Right ventricle myocardium superior (tissue), 1 donor: Measurements from ENCODE around the gene PCDHA4. TPM values are rescaled to one million over a fixed set of nuclear protein-coding genes. Genes with fewer than 3 reads are reported as not detected.
A peak's percentile ranks its signal among the peaks of the same experiment; 100 is the strongest.
"Not testable (repeated sequence)": the region's sequence is repeated elsewhere in the genome, so short reads cannot be mapped to it uniquely, and the experiment has no call there.

Experiments used
- ATAC-seq: fragments of 200-7000 bp; cut with Tn5 transposase; one replicate; pipeline ENCODE4 v1.9.1; 2020; ENCODE audit warnings: mild to moderate bottlenecking; ENCODE audit not compliant: poor library complexity
- DNase-seq: peaks from one replicate; pipeline ENCODE4 v3.0.0-alpha.2; 2020
- intact Hi-C: fragments of 100-400 bp; cut with DNase I; formaldehyde crosslinking; loops from one replicate; pipeline ENCODE4 v1.11.2; 2022
- long read RNA-seq: library from polyadenylated mRNA; unstranded; transcript quantifications from one replicate; pipeline ENCODE4 v2.0.0, GENCODE V29; 2021
- total RNA-seq: library from RNA; stranded (reverse); fragmentation: NEBNext Ultra II Directional; extraction: Animal tissue kit (Norgen Biotek cat#: 25700); gene quantifications from one replicate; pipeline ENCODE4 v1.2.1, GENCODE V29; 2021
- donor health status: DM: no; HTN: yes; CAD: no; lungs with severe emphysema.

PCDHA4 gene
- not detected for total RNA-seq
- long read RNA-seq = 0 reads

DNA sequence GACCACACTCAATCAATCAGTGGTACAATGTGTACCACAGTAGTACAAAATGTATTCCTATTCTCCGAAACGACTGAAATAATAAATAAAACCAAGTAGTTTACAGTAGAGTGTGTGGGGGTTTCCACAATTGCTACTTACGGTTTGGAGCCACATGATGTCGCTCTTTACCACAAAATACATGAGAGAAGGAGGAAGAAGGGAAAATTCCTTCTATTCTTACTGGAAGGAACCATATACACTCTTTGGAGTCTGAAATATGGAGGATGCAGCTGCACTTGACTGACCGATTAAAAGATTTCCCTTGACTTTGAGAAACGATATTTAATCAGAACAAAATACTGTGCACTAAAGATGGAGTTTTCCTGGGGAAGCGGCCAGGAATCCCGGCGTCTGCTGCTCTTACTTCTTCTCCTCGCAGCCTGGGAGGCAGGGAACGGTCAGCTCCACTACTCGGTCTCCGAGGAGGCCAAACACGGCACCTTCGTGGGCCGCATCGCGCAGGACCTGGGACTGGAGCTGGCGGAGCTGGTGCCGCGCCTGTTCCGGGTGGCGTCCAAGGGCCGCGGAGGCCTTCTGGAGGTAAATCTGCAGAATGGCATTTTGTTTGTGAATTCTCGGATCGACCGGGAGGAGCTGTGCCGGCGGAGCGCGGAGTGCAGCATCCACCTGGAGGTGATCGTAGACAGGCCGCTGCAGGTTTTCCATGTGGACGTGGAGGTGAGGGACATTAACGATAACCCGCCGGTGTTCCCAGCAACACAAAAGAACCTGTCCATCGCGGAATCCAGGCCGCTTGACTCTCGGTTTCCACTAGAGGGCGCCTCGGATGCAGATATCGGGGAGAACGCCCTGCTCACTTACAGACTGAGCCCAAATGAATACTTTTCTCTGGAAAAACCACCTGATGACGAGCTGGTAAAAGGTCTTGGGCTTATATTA, at the start of gene PCDHA4:
Gene PCDHA4, plus strand, starts transcription at position 235 of the 942 bp plus-strand sequence.
- DNase-seq = peak; percentile 45
- peak; percentile 38 for ATAC-seq
- intact Hi-C loops = no loop called here

DNA sequence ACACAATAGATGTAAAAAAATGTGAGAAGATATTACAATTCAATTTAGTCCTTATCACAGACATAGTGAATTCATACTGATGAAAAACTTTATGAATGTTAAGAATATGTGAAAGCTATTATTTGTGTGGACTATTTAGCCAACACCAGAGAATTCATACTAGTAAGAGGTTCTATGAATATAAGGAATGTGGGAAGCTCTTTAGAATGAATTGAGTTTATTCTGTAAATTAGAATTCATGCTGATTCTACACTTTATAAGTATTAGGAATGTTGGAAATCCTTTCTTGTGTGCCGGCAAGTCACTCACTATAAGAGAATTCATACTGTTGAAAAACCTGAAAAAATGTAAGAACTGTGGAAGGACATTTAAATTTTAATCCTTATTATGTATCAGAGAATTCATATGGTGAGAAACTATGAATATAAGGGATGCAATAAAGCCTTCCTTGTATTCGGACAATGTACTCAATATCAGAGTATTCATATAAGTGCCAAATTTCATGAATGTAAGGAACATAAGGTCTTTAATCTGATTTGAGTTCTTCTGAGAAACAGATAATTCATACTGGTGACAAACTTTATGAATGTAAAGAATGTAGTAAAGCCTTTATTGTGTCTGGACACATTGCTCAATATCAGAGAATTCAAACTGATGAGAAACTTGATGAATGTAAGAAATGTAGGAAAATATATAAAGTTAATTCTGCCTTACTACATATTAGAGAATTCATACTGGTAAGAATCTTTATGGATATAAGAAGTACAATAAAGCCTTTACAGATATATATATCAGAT, 42.5 kb upstream of the PCDHA4 start:
- intact Hi-C loops = no loop called here
- no peak for DNase-seq
- ATAC-seq = no peak

- ATAC-seq (no peak), DNase-seq (no peak)
- intact Hi-C loops = no loop called here
Observed at GRCh38 chr5:140767444-140767843, 39.4 kb upstream of the PCDHA4 start.

DNA sequence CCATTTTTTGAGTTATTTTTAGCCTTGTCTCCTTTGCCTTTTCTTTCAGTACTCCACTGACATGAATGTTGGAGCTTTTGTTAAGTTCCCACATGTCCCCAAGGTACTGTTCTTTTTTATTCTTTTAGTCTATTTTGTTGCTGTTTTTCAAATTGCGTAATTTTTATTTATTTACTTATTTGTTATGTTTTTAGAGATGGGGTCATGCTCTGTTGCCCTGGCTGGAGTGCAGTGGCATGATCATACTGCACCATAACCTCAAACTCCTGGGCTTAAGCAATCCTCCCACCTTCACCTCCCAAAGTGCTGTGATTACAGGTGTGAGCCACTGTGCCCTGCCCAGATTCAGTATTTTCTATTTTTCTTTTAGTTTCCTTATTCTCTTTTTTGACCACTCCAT, 26.4 kb upstream of the PCDHA4 start:
- ATAC-seq (no peak), DNase-seq (no peak)
- intact Hi-C loops = no loop called here

GRCh38 chr5:140785905-140786686, 20.8 kb upstream of the PCDHA4 start, which contains the start of gene PCDHA1:
TSS of gene PCDHA1 (plus strand) at chr5:140786140.
- intact Hi-C loops = no loop called here
- DNase-seq (no peak), ATAC-seq (no peak)

DNA sequence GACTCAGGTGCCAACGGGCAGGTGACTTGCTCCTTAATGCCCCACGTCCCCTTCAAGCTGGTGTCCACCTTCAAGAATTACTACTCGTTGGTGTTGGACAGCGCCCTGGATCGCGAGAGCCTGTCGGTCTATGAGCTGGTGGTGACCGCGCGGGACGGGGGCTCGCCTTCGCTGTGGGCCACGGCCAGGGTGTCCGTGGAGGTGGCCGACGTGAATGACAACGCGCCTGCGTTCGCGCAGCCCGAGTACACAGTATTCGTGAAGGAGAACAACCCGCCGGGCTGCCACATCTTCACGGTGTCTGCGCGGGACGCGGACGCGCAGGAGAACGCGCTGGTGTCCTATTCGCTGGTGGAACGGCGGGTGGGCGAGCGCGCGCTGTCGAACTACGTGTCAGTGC, 19.4 kb upstream of the PCDHA4 start:
- intact Hi-C loops, ATAC-seq, DNase-seq: not testable (repeated sequence)

GRCh38 chr5:140787849-140788504, 18.9 kb upstream of the PCDHA4 start:
- ATAC-seq, intact Hi-C loops, DNase-seq: not testable (repeated sequence)

DNA sequence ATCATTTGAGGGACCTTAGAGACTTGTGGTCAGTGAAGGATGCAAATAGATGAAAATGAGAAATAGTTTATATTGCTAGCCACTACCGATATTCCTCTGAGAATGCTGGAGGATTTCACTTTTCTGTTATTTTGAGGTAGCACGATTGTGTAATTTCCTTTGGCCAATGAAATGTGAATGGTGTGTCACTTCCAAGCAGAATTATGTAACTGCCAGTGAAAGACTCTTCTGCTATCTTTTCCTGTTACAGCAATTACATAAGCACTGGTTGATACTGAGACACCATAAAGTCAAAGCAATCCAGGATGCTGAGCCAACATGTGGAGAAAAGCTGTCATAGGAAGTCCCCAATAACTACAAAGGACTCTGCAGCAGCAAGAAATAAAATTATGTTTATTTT, 15.8 kb upstream of the PCDHA4 start:
- no peak for ATAC-seq
- no peak for DNase-seq
- intact Hi-C loops = no loop called here

GRCh38 chr5:140794595-140795258, 12.1 kb upstream of the PCDHA4 start, which contains the start of gene PCDHA2:
TSS of gene PCDHA2 (plus strand) at chr5:140794852.
- ATAC-seq = no peak
- DNase-seq = no peak
- intact Hi-C loops = no loop called here

DNA sequence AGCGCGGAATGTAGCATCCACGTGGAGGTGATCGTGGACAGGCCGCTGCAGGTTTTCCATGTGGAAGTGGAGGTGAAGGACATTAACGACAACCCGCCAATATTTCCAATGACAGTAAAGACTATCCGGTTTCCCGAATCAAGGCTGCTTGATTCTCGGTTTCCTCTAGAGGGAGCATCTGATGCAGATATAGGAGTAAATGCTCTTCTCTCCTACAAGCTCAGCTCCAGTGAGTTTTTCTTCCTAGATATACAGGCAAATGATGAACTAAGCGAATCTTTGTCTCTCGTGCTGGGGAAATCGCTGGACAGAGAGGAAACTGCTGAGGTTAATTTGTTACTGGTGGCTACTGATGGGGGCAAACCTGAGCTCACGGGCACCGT, 11.6 kb upstream of the PCDHA4 start:
- DNase-seq (no peak), ATAC-seq (no peak)
- intact Hi-C loops = no loop called here

DNA sequence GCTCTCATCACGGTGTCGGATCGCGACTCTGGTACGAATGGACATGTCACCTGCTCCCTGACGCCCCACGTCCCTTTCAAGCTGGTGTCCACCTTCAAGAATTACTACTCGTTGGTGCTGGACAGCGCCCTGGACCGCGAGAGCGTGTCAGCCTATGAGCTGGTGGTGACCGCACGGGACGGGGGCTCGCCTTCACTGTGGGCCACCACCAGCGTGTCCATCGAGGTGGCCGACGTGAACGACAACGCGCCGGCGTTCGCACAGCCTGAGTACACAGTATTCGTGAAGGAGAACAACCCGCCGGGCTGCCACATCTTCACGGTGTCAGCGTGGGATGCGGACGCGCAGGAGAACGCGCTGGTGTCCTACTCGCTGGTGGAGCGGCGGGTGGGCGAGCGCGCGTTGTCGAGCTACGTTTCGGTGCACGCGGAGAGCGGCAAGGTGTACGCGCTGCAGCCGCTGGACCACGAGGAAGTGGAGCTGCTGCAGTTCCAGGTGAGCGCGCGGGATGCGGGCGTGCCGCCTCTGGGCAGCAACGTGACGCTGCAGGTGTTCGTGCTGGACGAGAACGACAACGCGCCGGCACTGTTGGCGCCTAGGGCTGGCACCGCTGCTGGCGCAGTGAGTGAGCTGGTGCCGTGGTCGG, 10.7 kb upstream of the PCDHA4 start:
- intact Hi-C loops, ATAC-seq: not testable (repeated sequence)
- DNase-seq = peak; percentile 39

DNA sequence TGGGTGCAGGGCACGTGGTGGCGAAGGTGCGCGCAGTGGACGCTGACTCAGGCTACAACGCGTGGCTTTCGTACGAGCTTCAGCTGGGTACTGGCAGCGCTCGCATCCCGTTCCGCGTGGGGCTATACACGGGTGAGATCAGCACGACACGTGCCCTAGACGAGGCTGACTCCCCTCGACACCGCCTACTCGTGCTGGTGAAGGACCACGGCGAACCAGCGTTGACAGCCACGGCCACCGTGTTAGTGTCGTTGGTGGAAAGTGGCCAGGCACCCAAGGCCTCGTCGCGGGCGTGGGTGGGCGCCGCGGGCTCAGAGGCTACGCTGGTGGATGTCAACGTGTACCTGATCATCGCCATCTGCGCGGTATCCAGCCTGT, 10.2 kb upstream of the PCDHA4 start:
- intact Hi-C loops = no loop called here
- ATAC-seq = no peak
- DNase-seq = peak; percentile 34

DNA sequence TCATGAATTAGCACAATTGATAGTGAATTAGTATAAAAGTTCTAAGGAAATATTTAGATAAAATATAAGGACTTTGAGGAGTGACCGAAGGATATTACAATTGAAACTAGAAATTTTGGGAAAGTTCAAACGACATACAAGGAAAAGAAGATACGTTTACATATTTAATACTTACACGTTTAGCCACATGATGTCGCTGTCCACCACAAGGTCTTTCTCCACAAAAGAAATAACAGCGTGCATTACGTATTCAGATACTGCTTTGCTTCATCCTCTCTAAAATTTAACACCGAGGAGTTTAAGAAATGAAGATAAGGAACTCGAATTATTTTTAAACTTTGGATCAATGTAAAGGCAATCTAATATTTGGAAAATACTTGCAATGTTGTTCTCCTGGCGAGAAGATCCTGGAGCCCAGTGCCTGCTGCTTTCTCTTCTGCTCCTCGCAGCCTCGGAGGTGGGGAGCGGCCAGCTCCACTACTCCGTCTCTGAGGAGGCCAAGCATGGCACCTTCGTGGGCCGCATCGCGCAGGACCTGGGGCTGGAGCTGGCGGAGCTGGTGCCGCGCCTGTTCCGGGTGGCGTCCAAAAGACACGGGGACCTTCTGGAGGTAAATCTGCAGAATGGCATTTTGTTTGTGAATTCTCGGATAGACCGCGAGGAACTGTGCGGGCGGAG, 5.9 kb upstream of the PCDHA4 start, which contains the start of gene PCDHA3:
Gene PCDHA3, plus strand, starts transcription at position 242 of the 678 bp plus-strand sequence.
- ATAC-seq = no peak
- intact Hi-C loops = no loop called here

GRCh38 chr5:140801494-140801841, 5.4 kb upstream of the PCDHA4 start:
- ATAC-seq = no peak
- no peak for DNase-seq
- intact Hi-C loops = no loop called here

More for the DNA sequence above, 5.9 kb upstream of the PCDHA4 start, which contains the start of gene PCDHA3:
- DNase-seq = no peak

DNA sequence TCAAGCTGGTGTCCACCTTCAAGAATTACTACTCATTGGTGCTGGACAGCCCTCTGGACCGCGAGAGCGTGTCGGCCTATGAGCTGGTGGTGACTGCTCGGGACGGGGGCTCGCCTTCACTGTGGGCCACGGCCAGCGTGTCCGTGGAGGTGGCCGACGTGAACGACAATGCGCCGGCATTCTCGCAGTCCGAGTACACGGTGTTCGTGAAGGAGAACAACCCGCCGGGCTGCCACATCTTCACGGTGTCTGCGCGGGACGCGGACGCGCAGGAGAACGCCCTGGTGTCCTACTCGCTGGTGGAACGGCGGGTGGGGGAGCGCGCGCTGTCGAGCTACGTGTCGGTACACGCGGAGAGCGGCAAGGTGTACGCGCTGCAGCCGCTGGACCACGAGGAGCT, 4.5 kb upstream of the PCDHA4 start:
- ATAC-seq, DNase-seq, intact Hi-C loops: not testable (repeated sequence)

DNA sequence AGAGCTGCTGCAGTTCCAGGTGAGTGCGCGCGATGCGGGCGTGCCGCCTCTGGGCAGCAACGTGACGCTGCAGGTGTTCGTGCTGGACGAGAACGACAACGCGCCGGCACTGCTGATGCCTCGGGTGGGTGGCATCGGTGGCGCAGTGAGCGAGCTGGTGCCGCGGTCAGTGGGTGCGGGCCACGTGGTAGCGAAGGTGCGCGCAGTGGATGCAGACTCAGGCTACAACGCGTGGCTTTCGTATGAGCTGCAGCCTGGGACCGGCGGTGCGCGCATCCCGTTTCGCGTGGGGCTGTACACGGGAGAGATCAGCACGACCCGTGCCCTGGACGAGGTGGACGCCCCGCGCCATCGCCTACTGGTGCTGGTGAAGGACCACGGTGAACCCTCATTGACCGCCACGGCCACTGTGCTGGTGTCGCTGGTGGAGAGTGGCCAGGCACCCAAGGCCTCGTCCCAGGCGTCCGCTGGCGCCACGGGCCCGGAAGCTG, 4.0 kb upstream of the PCDHA4 start:
- peak; percentile 38 for DNase-seq
- intact Hi-C loops = no loop called here
- no peak for ATAC-seq
